ENCODE results near the gene MGRN1.

DNA sequence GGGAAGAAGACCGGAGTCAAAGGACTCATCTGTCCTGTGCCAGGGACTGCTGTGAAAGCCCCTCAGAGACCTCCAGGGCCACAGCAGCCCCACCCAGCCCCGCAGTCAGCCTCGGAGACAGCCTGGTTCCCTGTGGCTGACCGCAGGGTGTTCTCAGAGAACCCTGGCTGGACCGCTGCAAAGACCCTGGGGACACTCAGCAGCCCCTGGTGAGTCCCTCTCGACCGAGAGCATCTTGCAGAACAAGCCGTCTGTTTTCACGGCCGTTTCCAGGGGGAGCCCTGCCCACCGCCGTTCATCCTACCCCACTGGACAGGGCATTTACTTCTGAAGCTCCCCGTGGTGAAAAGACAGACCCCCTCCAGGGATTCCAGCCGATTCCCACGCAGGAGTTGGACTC lies 20.2 kb upstream of the MGRN1 start:
- no peak for TF ChIP-seq ISL1 (CRISPR knock-in tag; IDR thresholded peaks at IDR 0.05)
- no peak for TF ChIP-seq POU6F1 (CRISPR knock-in tag; IDR thresholded peaks at IDR 0.05; ENCODE audit: borderline replicate concordance, low read depth)
- TF ChIP-seq TOX (CRISPR knock-in tag; IDR thresholded peaks at IDR 0.05; ENCODE audit: borderline replicate concordance) = no peak
- TF ChIP-seq TSHZ2 (CRISPR knock-in tag; IDR thresholded peaks at IDR 0.05) = no peak
- no peak for TF ChIP-seq CREB5 (CRISPR knock-in tag; IDR thresholded peaks at IDR 0.05; ENCODE audit: low read depth)
- no peak for TF ChIP-seq PATZ1 (CRISPR knock-in tag; IDR thresholded peaks at IDR 0.05; ENCODE audit: borderline replicate concordance)
- no peak for TF ChIP-seq ZNF70 (CRISPR knock-in tag; IDR thresholded peaks at IDR 0.05)

Measured in SK-N-SH treated with all-trans-retinoic acid at 6 μM for 48 hours (cell line).